ENCODE results near the gene VMAC. TPM values are rescaled to one million over a fixed set of nuclear protein-coding genes. Genes with fewer than 3 reads are reported as not detected.

The VMAC gene
- total and polyA plus RNA-seq, 9 of the 15 experiments (the other 6 are each of a cell fraction or from before 2014, with no cell fraction given): 0.03 to 3.4 (median 1.1) TPM

- TF ChIP-seq ZNF407 (IDR thresholded peaks at IDR 0.05; ENCODE audit: low read depth) (no peak), XRCC4 (IDR thresholded peaks at IDR 0.05; ENCODE audit: extremely low read depth, insufficient read depth, insufficient read length) (no peak), NFIC (IDR thresholded peaks at IDR 0.05) (peak; percentile 46), SETDB1 (IDR thresholded peaks at IDR 0.05; ENCODE audit: low read length) (no peak), NFYB (IDR thresholded peaks at IDR 0.05; ENCODE audit: extremely low read depth, insufficient read length) (no peak), RNF219 (CRISPR knock-in tag; IDR thresholded peaks at IDR 0.05) (no peak), EZH2 (IDR thresholded peaks at IDR 0.05; ENCODE audit: borderline replicate concordance, low read depth, low read length) (no peak), TCF7L2 (IDR thresholded peaks at IDR 0.05; ENCODE audit: low read depth, low read length) (no peak; the same call in 1 of the 2 replicates), KLF6 (CRISPR knock-in tag; IDR thresholded peaks at IDR 0.05; ENCODE audit: borderline replicate concordance) (peak; percentile 46; the same call in 1 of the 2 replicates), EWSR1 (IDR thresholded peaks at IDR 0.05; ENCODE audit: borderline replicate concordance, low read depth, partially characterized antibody) (no peak), EHMT2 (IDR thresholded peaks at IDR 0.05) (no peak)
Measured at GRCh38 chr19:5903624-5904351, 884 bp upstream of the VMAC start, which contains the start of gene NDUFA11 (continued).
